ENCODE results near the gene STAB2. TPM values are rescaled to one million over a fixed set of nuclear protein-coding genes. Genes with fewer than 3 reads are reported as not detected.
"Not testable (repeated sequence)": the region's sequence is repeated elsewhere in the genome, so short reads cannot be mapped to it uniquely, and the experiment has no call there.

STAB2 gene
- total RNA-seq, 2 donors from 2014 or later = not detected

GRCh38 chr12:103639983-103640382 is 52.9 kb downstream of the STAB2 start:
- no peak for ATAC-seq (replicated peaks in 1 of 2)
- Mint-ChIP-seq H3K4me1 (ENCODE audit: low read depth) (no peaks in the 10 kb centered on the region), H3K36me3 (ENCODE audit: insufficient read depth in 2 of 2) (no peaks in the 10 kb centered on the region), H3K27ac (no peak overlapping the region), H3K4me3 (no peak overlapping the region), H3K9me3 (no peaks in the 10 kb centered on the region), H3K27me3 (ENCODE audit: low read depth) (peaks cover 10% of the 10 kb centered on the region)
- no peak for DNase-seq

GRCh38 chr12:103640410-103640809 is 53.3 kb downstream of the STAB2 start:
- no peaks in the 10 kb centered on the region for H3K9me3 Mint-ChIP-seq
- ATAC-seq (replicated peaks in 1 of 2) (no peak), DNase-seq (no peak)
- H3K27ac Mint-ChIP-seq = no peak overlapping the region
- H3K4me1 Mint-ChIP-seq (ENCODE audit: low read depth) = no peaks in the 10 kb centered on the region
- H3K4me3 Mint-ChIP-seq = no peak overlapping the region
- H3K27me3 Mint-ChIP-seq (ENCODE audit: low read depth) = peaks cover 10% of the 10 kb centered on the region
- no peaks in the 10 kb centered on the region for H3K36me3 Mint-ChIP-seq (ENCODE audit: insufficient read depth in 2 of 2)

- H3K9me3 Mint-ChIP-seq = no peaks in the 10 kb centered on the region
- no peak overlapping the region for H3K27ac Mint-ChIP-seq
- no peaks in the 10 kb centered on the region for H3K36me3 Mint-ChIP-seq (ENCODE audit: insufficient read depth in 2 of 2)
- DNase-seq (no peak), ATAC-seq (replicated peaks in 1 of 2) (no peak)
- H3K4me1 Mint-ChIP-seq (ENCODE audit: low read depth) = no peaks in the 10 kb centered on the region
- peaks cover 10% of the 10 kb centered on the region for H3K27me3 Mint-ChIP-seq (ENCODE audit: low read depth)
- H3K4me3 Mint-ChIP-seq = no peak overlapping the region
Measured at GRCh38 chr12:103640831-103641230, 53.8 kb downstream of the STAB2 start.

GRCh38 chr12:103642240-103642864 is 55.3 kb downstream of the STAB2 start:
- H3K27me3 Mint-ChIP-seq (ENCODE audit: low read depth) = peaks cover 20% of the 10 kb centered on the region
- H3K36me3 Mint-ChIP-seq (ENCODE audit: insufficient read depth in 2 of 2) = no peaks in the 10 kb centered on the region
- H3K9me3 Mint-ChIP-seq = no peaks in the 10 kb centered on the region
- H3K4me1 Mint-ChIP-seq (ENCODE audit: low read depth) = no peaks in the 10 kb centered on the region
- DNase-seq (no peak), ATAC-seq (replicated peaks in 1 of 2) (no peak)
- no peak overlapping the region for H3K27ac Mint-ChIP-seq
- no peak overlapping the region for H3K4me3 Mint-ChIP-seq

GRCh38 chr12:103645202-103645601 is 58.1 kb downstream of the STAB2 start:
- Mint-ChIP-seq H3K36me3 (ENCODE audit: insufficient read depth in 2 of 2) (no peaks in the 10 kb centered on the region), H3K4me3 (no peak overlapping the region), H3K27me3 (ENCODE audit: low read depth) (peaks cover 10% of the 10 kb centered on the region), H3K4me1 (ENCODE audit: low read depth) (no peaks in the 10 kb centered on the region), H3K9me3 (no peaks in the 10 kb centered on the region), H3K27ac (no peak overlapping the region)
- DNase-seq (no peak), ATAC-seq (replicated peaks in 1 of 2) (no peak)

GRCh38 chr12:103647267-103647666 is 60.2 kb downstream of the STAB2 start:
- DNase-seq (no peak), ATAC-seq (replicated peaks in 1 of 2) (no peak)
- no peaks in the 10 kb centered on the region for H3K36me3 Mint-ChIP-seq (ENCODE audit: insufficient read depth in 2 of 2)
- peaks cover 10% of the 10 kb centered on the region for H3K27me3 Mint-ChIP-seq (ENCODE audit: low read depth)
- no peak overlapping the region for H3K4me3 Mint-ChIP-seq
- no peaks in the 10 kb centered on the region for H3K9me3 Mint-ChIP-seq
- H3K27ac Mint-ChIP-seq = no peak overlapping the region
- no peaks in the 10 kb centered on the region for H3K4me1 Mint-ChIP-seq (ENCODE audit: low read depth)

- H3K4me3 Mint-ChIP-seq = no peak overlapping the region
- H3K27ac Mint-ChIP-seq = no peak overlapping the region
- DNase-seq (no peak), ATAC-seq (replicated peaks in 1 of 2) (no peak)
- H3K36me3 Mint-ChIP-seq (ENCODE audit: insufficient read depth in 2 of 2) = no peaks in the 10 kb centered on the region
- H3K9me3 Mint-ChIP-seq = peaks cover 1 to 2% of the 10 kb centered on the region in 2 donors
- H3K4me1 Mint-ChIP-seq (ENCODE audit: low read depth) = peaks cover 7% of the 10 kb centered on the region
- peaks cover 8% of the 10 kb centered on the region for H3K27me3 Mint-ChIP-seq (ENCODE audit: low read depth)
Measured at GRCh38 chr12:103652808-103653207, 65.7 kb downstream of the STAB2 start.

- H3K4me3 Mint-ChIP-seq; H3K27ac Mint-ChIP-seq; H3K36me3 Mint-ChIP-seq (ENCODE audit: insufficient read depth in 2 of 2); DNase-seq; H3K9me3 Mint-ChIP-seq; ATAC-seq (replicated peaks in 1 of 2); H3K27me3 Mint-ChIP-seq (ENCODE audit: low read depth): not testable (repeated sequence)
- peaks cover 13% of the 10 kb centered on the region for H3K4me1 Mint-ChIP-seq (ENCODE audit: low read depth)
Measured at GRCh38 chr12:103653568-103654173, 66.6 kb downstream of the STAB2 start.

- Mint-ChIP-seq H3K27me3 (ENCODE audit: low read depth) (peaks cover 8% of the 10 kb centered on the region), H3K4me3 (no peak overlapping the region), H3K4me1 (ENCODE audit: low read depth) (peaks cover 13% of the 10 kb centered on the region), H3K36me3 (ENCODE audit: insufficient read depth in 2 of 2) (no peaks in the 10 kb centered on the region), H3K9me3 (peaks cover 1 to 2% of the 10 kb centered on the region in 2 donors), H3K27ac (no peak overlapping the region)
- ATAC-seq (replicated peaks in 1 of 2) (no peak), DNase-seq (no peak)
Measured at GRCh38 chr12:103654816-103655215, 67.7 kb downstream of the STAB2 start.

- no peak for ATAC-seq (replicated peaks in 1 of 2)
- Mint-ChIP-seq H3K4me1 (ENCODE audit: low read depth) (peaks cover 13% of the 10 kb centered on the region), H3K36me3 (ENCODE audit: insufficient read depth in 2 of 2) (no peaks in the 10 kb centered on the region), H3K9me3 (peaks cover 1 to 2% of the 10 kb centered on the region in 2 donors), H3K27ac (no peak overlapping the region), H3K4me3 (no peak overlapping the region), H3K27me3 (ENCODE audit: low read depth) (peaks cover 9% of the 10 kb centered on the region)
- no peak for DNase-seq
Measured at GRCh38 chr12:103656291-103656690, 69.2 kb downstream of the STAB2 start.

GRCh38 chr12:103657331-103657730 is 70.3 kb downstream of the STAB2 start:
- Mint-ChIP-seq H3K4me1 (ENCODE audit: low read depth) (peaks cover 13% of the 10 kb centered on the region), H3K4me3 (no peak overlapping the region), H3K9me3 (peaks cover 1 to 2% of the 10 kb centered on the region in 2 donors), H3K27ac (no peak overlapping the region), H3K27me3 (ENCODE audit: low read depth) (peaks cover 17% of the 10 kb centered on the region), H3K36me3 (ENCODE audit: insufficient read depth in 2 of 2) (no peaks in the 10 kb centered on the region)
- DNase-seq (no peak), ATAC-seq (replicated peaks in 1 of 2) (no peak)

- no peaks in the 10 kb centered on the region for H3K4me1 Mint-ChIP-seq (ENCODE audit: low read depth)
- ATAC-seq (replicated peaks in 1 of 2) (no peak), DNase-seq (no peak)
- H3K4me3 Mint-ChIP-seq = no peak overlapping the region
- H3K27ac Mint-ChIP-seq = no peak overlapping the region
- H3K9me3 Mint-ChIP-seq = no peaks in the 10 kb centered on the region
- H3K36me3 Mint-ChIP-seq (ENCODE audit: insufficient read depth in 2 of 2) = no peaks in the 10 kb centered on the region
- H3K27me3 Mint-ChIP-seq (ENCODE audit: low read depth) = peaks cover 18% of the 10 kb centered on the region
Measured at GRCh38 chr12:103664626-103665025, 77.6 kb downstream of the STAB2 start.

GRCh38 chr12:103665971-103666370 is 78.9 kb downstream of the STAB2 start:
- no peak for ATAC-seq (replicated peaks in 1 of 2)
- no peaks in the 10 kb centered on the region for H3K36me3 Mint-ChIP-seq (ENCODE audit: insufficient read depth in 2 of 2)
- peaks cover 18% of the 10 kb centered on the region for H3K27me3 Mint-ChIP-seq (ENCODE audit: low read depth)
- DNase-seq = no peak
- H3K9me3 Mint-ChIP-seq = no peaks in the 10 kb centered on the region
- no peak overlapping the region for H3K27ac Mint-ChIP-seq
- H3K4me1 Mint-ChIP-seq (ENCODE audit: low read depth) = no peaks in the 10 kb centered on the region
- H3K4me3 Mint-ChIP-seq = no peak overlapping the region

- H3K27ac Mint-ChIP-seq = no peak overlapping the region
Measured at GRCh38 chr12:103667125-103667524, 80.1 kb downstream of the STAB2 start.

More at GRCh38 chr12:103667125-103667524, 80.1 kb downstream of the STAB2 start:
- peaks cover 8% of the 10 kb centered on the region for H3K27me3 Mint-ChIP-seq (ENCODE audit: low read depth)
- no peaks in the 10 kb centered on the region for H3K9me3 Mint-ChIP-seq
- no peak for DNase-seq
- no peaks in the 10 kb centered on the region for H3K36me3 Mint-ChIP-seq (ENCODE audit: insufficient read depth in 2 of 2)
- H3K4me1 Mint-ChIP-seq (ENCODE audit: low read depth) = no peaks in the 10 kb centered on the region
- no peak overlapping the region for H3K4me3 Mint-ChIP-seq
- no peak for ATAC-seq (replicated peaks in 1 of 2)
